ENCODE results near the gene GP1BB.
"Not testable (repeated sequence)": the region's sequence is repeated elsewhere in the genome, so short reads cannot be mapped to it uniquely, and the experiment has no call there.

The GP1BB gene

DNA sequence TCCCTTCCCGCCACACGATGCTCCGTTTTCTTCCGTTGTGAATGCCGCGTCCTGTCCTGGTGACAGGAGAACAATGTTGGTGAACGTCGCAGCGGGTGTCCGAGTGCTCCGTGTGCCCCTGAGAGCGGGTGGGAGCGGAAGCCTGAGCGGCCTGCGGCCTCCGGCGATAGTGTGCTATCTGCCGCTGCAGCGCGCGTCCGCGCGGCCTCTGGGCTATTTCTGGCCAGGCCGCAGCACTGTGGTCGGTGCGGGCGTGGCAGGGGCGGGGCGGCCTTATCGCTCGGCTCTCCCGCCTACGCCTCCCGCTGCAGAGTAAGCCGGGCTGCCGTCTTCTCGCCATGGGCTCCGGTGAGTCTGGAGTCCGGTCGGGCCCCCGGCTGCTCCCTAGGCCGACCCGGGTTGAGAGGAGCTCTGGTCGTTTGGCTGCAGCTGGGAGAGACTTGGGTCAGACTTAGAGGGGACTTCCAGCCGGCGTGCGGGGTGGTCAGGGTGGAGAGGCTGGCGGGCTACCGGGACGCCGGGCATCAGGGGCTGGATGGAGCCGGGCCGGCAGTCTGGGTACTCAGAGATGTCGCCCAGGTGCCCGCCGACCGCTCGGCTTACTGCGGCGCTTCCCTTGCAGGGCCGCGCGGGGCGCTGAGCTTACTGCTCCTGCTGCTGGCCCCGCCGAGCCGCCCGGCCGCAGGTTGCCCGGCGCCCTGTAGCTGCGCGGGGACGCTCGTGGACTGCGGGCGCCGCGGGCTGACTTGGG lies at the start of gene GP1BB:
Gene GP1BB (plus strand): TSS at position 308 of the 751 bp plus-strand sequence. CDS start 31 bp downstream, at position 339.
- no peak for DNase-seq

DNA sequence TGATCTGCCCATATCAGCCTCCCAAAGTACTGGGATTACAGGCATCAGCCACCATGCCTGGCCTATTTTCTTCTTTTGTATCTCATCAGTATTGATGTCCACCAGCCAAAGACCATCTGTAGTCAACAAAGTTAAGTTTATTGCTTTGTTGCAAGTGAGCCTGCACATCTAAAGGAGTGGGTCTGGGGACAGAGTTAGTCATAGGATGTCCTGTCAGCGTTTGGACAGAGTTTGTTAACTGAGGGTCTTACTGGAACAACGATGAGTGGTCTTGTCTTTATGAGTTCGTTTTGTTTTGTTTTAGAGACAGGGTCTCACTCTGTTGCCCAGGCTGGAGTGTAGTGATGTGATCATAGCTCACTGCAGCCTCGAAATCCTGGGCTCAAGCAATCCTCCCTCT lies 49.7 kb upstream of the GP1BB start:
- no peak for DNase-seq

DNA sequence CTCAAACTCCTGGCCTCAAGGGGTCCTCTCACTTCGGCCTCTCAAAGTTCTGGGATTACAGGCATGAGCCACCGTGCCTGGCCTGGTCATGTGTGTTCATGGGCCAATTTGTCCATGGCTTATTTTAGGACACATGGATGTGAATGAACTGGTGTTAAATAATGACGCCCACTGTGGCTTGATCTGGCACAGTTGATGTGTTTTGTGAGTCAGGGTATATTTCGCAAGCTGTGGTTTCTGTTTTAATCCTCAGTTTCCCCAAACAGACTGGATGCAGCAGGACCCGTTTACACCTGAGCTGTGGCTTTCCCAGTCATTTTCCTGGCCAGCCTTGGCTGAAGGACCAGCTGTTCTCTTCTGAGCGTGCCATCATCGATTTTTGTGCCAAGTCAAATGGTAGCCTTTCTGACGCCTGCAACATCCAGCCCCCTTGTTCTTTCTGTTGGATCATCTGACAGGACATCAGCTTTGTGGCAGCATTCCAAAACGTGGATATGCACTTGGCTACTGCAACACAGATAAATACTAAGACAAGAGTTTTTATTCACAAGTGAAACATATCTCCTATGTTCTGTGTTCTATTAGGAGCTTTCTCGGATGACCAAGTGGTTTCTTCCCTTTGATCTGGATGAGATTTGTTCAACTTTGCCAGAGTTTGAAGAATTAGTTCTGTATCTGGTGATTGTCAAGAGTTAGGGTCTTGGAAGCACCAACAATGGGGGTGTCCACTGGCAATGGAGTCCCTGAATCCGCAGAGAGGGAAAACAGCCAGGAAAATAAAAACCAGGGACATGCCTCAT lies 49.0 kb upstream of the GP1BB start:
- DNase-seq: no peak

DNA sequence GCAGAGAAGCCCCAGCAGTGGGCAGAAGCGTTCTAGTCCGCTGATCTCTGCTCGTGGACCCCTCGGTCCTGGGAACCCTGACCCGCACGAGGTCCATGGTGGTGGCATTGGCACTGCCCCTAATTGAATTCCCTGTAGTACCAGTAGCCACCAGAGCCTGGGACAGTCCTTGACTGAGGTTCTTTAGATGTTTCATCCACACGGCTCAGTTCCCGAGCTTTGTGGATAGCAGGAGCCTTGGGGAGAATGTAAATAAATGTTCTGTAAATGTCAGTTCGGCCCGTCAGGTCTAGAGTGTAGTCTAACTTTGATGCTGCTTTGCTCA lies 48.4 kb upstream of the GP1BB start:
- DNase-seq: no peak

DNA sequence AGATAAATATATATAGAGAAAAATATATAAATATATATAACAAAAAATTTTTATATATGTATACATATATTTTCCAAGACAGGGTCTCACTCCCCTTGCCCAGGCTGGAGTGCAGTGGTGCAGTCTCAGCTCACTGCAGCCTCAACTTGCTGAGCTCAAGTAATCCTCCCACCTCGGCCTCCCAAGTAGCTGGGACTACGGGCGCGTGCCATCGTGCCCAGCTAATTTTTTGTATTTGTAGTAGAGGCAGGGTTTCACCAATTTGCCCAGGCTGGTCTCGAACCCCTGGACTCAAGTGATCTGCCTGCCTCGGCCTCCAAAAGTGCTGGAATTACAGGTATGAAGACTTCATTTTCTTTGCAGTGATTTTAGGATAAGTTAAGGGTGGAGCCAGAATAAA lies 47.9 kb upstream of the GP1BB start:
- no peak for DNase-seq

DNA sequence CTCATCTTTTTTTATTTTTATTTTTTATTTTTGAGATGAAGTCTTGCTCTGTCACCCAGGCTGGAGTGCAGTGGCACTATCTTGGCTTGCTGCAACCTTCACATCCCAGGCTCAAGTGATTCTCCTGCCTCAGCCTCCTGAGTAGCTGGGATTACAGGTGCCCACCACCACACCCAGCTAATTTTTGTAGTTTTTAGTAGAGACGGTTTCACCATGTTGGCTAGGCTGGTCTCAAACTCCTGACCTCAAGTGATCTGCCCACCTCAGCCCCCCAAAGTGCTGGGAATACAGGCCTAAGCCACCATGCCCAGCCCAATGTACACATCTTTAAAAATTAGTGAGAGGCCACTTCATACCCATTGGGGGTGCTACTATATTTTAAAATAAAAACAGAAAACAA lies 46.9 kb upstream of the GP1BB start:
- DNase-seq: not testable (repeated sequence)

DNA sequence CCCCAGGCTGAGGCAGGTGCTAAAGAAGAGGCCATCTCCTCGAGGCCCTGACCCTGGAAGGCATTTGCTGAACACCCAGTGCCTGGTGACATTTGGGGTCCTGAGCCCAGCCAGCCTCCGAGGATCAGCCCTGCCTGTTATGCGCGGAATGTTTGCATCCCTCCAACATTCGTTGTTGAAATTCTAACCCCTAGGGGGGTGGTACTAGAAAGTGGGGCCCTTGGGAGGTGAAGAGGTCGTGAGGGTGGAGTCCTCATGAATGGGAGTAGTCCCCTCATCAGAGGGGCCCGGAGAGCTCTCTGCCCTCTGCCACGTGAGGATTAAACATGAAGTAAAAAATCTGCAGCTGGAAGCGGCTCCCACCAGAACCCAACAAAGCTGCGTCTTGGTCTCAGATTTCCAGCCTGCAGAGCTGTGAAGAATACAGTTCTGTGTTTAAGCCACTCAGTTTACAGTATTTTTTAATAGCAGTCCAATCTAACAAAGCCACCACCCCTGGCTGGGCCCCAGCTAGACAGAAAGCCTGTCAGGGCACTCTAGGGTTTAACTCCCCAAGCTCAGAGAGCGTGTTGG lies 44.3 kb upstream of the GP1BB start:
- no peak for DNase-seq

DNA sequence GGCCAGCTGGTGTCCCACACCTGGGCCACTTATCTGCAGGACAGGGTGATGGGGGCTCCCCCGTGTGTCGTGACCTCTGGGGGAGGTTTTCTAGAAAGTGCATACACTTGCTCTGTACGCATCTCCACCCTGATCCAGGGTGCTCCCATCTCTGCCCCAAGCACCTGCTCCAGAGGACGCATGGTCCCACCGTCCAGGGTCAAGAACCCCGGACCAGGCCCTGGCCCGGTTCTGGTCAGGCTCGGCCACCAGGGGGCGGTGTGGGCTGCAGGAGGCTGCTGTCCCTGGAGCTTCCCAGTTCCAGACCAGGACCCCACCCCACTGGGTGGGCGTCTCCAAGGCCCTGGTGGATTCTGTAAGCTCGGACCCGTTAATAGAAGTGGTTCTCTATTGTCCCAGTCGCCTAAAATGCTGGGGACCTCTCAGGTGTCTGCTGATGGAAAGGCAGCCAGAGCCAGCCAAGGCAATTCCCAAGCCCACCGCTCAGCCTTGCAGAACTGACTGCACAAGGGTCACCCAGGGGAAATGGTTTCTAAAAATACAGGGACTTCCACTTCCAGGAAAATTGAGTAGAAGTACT lies 43.7 kb upstream of the GP1BB start:
- no peak for DNase-seq

DNA sequence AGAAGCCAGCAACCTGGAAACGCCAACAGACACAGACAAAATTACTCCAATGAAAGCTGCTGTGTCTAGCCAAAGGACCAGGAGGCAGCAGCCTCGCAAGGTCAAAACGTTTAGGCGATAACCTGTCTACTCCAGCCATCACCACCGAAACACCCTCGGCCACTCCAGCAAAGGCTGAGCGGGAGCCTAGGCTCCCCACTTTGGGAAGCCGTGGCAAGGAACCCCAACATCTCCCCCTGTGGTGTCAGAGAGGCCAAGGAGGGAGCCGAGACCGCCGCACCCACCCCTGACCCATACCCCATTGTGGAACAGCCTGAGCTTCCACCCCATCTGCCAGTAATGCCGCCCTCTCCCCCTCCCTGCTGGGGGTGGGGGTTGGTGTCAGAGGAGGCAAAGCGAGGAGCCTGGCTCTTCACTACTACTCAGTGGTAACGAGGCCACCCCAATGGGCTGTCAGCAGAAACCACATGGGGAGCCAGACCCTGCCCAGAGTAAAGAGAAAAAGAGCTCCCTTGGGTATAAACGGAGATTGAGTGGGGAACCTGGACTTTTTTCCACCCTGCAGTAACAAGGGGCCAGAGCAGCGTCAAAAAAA lies 43.0 kb upstream of the GP1BB start:
- no peak for DNase-seq

DNA sequence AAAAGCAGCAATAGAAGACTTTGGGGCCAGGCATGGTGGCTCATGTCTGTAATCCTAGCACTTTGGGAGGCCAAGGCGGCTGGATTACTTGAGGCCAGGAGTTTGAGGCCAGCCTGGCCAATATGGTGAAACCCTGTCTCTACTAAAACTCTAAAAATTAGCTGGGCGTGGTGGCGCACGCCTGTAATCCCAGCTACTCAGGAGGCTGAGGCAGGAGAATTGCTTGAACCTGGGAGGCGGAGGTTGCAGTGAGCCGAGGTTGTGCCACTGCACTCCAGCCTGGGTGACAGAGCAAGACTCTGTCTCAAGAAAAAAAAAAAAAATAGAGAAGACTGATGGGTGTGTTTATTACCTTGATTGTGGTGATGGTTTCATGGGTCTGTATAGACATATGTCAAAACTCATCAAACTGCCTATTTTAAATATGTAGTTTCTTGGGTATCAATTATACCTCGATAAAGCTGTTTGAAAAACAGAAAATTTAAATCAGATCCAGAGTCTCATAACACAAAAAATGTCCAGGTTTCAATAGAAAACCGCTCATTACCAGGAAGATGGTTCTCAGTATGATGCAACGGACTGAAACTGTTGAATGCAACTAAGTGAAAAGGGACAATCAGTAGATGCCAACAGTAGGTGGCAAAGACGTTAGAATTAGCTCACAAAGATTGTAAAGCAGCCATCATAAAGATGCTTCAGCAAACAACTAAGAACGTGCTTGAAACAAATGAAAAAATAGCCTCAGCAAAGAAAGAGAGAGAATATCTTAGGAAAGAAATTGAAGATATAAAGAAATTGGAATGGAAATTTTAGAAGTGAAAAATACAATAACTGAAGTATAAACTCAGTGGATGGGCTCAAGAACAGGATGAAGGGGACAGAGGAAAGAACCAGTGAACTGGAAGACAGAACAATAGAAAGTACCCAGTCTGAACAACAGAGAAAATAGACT lies 42.2 kb upstream of the GP1BB start:
- no peak for DNase-seq

DNA sequence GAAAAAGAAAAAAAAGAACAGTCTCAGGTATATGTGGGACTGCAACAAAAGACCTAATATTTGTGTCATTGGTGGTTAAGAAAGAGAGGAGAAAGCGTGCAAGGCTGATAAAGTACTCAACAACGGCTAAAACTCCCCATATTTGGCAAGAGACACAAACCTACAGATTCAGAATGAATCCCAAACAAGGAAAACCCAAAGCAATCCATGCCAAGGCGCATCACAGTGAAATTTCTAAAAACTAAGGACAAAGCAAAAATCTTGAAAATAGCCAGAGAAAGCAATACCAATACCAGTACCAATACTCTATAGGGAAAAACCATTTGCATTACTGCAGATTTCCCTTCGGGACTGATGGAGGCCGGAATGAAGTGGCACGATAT lies 41.5 kb upstream of the GP1BB start:
- no peak for DNase-seq

DNA sequence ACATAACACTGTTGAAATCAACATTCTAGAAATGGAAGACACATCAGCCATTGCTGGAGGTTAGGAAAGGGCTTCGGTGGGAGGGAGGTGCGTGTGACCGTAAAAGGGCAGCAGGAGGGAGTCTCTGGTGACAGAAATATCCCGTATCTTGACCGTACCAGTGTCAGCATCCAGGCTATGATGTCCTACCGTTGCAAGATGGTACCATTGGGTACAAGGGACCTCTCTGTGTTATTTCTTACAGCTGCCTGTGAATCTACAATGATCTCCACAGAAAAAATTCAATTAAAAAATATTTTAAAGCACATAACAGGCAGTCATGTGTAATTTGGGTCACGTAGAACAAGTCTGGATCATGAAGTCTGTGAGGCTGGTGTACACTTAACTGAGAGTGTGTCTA lies 36.4 kb upstream of the GP1BB start:
- DNase-seq: no peak

DNA sequence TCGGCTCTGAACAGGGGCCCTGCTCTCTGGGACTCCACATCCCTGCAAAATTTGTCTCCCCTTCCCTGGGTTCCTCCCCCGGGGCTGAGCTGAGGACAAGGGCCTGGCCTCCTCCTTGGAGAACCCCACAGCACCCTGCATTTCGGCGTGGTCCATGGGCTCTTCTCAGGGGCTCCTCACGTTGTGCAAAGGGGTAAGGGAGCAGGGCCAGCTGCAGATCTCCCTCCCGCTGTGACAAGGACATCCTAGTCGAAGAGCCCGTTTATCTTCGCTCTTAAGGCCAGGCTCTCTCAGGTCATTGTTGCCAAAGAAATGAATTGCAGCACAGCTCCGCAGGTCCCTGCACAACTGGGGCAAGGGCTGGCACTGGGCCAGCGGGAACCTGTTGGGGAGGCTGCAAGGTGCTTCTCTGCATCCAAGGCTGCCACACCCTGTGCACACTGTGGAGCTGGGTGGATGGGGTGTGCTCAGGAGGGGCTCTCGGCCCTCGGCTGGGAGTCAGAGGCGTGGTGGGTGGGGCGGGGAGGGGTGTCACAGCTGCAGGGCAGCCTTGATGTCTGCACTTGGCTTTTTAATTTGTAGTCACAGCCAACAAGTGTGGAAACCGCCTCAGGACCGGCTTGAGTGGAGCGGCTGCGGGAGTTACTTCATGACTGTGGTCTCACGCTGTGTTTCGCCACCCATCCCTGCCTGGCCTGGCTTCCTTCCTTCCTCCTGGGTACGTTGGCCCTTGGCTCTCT lies 35.6 kb upstream of the GP1BB start:
- no peak for DNase-seq

DNA sequence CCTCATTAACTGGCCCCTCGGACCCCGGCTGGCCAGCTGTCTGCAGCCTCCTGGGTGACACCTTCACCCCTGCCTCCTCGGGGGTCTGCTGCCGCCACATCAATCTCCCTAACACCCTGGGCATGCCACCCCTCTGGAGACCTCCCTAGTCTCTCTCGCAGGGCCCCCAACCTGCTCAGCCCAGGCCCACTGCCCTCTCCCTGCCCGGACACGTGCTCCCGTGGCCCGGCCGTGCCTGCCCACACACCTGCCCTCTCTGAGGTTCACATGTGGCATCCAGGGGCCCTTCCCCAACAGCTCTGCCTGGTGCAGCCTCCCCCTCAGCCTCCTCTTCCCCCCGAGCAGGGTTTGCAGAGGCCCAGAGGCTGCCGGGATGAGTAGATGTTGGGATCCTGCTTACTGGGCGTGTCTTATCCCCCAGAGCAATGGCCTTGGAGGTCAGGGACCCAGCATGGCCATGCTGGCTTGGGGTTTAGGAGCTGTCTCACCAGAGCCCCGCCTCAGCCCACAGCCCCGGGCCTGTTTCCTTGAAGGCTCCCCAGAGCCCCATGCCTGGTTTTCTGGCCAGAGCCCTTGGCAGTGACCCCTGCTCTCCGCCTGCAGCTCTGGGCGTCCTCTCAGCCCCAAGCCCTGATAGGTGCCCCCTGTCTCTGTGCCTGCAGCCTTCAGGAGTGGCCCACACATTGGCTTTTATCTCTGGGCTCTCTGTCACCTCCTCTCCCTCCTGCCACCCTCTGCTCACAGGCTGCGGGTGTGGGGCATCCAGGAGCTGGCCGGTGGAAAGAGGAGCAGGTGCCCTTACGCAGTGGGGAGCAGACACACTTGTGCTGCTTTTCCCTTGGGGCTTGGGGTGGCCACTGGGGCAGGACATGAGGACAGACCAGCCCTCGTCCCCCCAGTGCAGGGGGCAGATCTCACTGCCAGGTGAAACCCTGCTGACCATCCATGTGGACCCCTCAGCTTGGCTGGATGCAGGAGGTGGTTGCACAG lies 34.7 kb upstream of the GP1BB start:
- DNase-seq: no peak

DNA sequence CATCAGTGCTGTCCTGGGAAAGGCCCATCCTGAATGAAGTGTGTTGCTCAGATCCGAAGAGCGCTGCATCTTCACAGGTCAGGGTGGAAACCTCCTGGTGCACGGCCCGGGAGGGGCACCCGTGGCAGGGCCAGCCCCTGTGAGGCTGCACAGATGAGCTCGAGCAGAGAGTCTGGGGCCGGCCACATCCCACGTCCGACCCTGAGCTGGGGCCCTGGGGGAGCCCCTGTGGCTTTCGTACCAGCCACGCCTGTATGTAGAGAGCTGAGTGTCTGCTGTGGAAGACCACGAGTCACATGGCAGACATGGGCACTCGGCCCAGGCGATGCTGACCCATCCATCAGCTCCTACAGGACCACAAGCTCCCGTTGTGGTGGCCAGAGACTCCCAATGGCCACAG lies 33.9 kb upstream of the GP1BB start:
- DNase-seq: no peak

DNA sequence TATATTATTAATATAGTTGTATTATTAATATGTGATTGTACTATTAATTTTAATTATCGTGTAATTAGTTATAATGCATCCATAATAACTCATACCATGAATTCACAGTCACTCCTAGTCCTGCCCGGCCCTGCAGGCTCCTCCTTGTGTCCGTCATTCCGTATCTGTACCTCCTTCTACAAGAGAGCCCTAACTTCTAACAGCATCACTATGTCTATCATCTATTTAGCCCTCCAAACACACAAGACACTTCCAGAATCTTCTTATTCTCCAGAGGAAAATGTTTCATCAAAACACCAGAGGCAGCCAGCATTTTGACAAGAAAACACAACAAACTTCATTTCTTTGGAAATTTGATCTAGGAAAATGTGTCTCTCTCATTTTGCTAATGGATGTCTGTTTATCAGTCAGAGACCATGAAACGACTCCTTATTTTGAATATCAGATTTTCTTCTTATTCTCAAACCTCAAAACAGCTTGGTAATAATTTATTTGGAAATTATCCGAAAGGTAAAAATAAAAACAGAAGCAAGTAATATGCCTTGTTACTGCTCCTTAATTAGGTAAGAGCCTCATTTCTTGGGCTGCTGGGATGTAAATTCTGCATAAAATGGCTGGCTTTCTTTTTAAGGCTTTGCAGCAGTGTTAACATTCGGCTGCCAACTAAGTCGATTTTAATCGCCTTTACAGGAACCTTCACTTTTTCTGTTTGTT lies 32.2 kb upstream of the GP1BB start:
- DNase-seq: no peak

DNA sequence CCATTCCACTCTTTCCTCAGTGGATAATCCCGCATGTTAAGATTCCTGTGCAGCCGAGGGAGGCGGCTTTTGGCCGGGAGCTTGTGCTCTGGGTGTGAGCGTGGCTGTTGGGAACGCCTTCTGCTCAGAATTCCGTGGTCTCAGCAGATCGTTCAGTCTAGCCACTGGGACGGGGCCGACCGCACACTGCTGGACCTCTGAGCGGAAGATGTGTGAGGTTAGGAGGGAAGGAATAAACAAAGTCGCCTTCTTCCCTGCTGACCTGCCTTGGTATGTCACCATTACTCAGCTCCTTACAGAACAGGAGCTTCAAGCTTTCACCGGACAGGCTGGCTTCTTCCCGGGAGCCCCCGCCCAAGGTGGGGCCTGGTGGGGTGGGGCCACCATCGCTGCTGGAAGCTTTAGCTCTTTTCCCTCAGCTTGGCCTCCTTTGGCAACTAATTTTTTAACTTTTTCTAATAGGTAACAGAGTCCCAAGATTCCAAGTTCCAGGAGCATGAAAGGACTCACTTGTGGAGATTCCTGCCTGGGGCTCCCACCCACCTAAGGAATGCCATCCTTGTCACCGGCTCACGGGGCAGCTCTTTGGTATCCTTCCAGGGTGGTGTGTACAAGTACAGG lies 31.5 kb upstream of the GP1BB start:
- DNase-seq: no peak

DNA sequence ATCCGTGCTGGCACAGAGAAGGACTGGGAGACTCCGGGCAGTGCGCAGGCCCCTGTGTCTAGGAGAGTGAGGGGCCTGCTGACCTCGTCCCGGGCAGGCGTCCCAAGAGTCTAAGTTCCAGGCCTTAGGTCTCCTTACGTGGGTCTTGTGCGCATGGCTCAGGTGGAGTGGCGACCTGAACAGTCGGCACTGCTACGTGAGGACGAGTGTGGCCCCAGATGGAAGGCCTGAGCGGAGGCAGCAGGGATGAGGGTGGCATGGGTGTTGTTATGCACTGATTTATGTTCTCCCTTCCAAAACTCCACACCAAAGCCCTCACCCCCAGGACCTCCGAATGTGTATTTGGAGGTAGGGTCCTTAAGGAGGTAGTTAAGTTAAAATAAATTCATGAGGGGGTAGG lies 29.8 kb upstream of the GP1BB start:
- DNase-seq: no peak

Measured in NCI-H2081 (cell line).